HG03139 (cell line): Measurements from ENCODE around the gene SSH3.

Experiments used
- ATAC-seq: cut with Tn5 transposase; IDR thresholded peaks from one replicate; pipeline ENCODE4 v1.9.1; 2021; ENCODE audit not compliant: unreplicated experiment

SSH3 gene

DNA sequence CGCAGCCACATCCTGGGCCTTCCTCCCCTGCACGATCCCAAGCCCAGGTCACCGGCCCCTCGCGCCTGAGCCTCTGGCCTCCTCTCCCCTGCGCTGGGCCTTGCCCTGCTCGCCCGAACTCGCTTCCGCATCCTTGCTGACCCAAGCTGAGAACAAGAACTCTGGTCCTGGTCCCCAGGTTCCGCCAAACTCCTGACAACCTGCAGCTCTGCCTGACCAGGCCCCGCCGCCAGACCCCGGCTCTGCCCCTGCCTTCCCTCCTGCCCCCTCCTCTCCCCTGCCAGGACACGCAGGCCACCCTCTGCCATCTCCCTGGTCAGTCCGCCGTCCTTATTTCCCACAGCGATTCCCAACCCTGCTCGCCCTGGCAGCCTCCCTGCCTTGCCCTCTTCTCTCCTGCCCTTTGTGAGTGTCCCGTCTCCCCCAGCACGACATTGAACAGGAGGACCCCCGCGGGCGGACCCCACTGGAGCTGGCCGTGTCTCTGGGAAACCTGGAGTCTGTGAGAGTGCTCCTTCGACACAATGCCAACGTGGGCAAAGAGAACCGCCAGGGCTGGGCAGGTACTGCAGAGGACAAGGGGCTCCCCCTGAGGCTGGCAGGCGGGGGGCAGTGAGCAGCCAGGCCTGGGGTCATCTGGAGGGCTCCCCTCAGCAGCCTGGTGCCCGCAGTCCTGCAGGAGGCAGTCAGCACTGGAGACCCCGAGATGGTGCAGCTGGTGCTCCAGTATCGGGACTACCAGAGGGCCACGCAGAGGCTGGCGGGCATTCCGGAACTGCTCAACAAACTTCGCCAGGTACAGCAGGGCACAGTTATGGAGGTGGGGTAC, 13.5 kb upstream of the SSH3 start:
- no peak for ATAC-seq

GRCh38 chr11:67290801-67291200, 12.5 kb upstream of the SSH3 start:
- no peak for ATAC-seq

DNA sequence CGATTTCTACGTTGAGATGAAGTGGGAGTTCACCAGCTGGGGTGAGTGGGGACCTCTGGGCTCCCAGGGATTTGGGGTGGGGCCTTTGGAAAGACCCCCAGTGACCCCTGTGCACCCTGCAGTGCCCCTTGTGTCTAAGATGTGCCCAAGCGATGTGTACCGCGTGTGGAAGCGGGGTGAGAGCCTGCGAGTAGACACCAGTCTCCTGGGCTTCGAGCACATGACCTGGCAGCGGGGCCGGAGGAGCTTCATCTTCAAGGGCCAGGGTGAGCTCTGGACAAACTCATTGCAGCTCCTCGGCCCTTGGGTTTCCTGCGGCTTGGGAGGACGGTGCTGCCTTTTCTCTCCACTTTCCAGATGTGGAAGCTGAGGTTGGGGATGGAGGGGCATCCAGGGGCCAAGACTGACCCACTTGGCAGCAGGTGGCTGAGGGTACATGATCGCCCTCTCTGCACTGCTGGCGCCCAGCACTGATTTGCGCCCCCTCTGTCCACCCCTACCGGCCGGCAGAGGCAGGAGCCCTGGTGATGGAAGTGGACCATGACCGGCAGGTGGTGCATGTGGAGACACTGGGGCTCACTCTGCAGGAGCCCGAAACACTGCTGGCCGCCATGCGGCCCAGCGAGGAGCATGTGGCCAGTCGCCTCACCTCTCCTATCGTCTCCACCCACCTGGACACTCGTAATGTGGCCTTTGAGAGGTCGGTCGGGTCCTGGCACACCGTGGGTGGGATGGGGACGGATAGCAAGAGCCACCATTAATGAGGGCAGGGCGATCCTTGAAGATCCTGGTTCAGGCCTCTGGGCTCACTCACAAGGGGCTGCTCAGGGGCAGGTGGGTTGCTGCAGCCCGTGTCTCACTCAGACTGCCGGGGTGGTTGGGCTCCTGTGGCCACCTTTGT, 11.6 kb upstream of the SSH3 start:
- ATAC-seq = no peak

DNA sequence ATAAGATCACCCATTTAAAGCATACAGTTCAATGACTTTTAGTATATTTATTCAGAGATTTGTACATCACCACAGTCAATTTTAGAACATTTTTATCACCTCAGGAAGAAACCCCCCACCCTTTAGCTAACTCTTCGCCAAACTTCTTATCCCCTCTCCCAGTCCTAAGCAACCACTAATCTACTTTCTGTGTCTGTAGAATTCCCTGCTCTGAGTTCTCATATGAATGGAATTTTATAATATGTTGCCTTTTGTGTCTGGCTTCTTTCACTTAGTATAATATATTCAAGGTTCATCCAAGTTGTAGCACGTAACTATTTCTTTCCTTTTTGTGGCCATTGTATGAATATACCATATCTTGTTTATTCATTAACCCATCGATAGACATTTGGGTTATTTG, 10.7 kb upstream of the SSH3 start:
- no peak for ATAC-seq

- no peak for ATAC-seq
These were observed 10.2 kb upstream of the SSH3 start for GRCh38 chr11:67293090-67293489.

GRCh38 chr11:67295846-67296245, 7.5 kb upstream of the SSH3 start:
- no peak for ATAC-seq

GRCh38 chr11:67298786-67299185, 4.5 kb upstream of the SSH3 start:
- no peak for ATAC-seq

DNA sequence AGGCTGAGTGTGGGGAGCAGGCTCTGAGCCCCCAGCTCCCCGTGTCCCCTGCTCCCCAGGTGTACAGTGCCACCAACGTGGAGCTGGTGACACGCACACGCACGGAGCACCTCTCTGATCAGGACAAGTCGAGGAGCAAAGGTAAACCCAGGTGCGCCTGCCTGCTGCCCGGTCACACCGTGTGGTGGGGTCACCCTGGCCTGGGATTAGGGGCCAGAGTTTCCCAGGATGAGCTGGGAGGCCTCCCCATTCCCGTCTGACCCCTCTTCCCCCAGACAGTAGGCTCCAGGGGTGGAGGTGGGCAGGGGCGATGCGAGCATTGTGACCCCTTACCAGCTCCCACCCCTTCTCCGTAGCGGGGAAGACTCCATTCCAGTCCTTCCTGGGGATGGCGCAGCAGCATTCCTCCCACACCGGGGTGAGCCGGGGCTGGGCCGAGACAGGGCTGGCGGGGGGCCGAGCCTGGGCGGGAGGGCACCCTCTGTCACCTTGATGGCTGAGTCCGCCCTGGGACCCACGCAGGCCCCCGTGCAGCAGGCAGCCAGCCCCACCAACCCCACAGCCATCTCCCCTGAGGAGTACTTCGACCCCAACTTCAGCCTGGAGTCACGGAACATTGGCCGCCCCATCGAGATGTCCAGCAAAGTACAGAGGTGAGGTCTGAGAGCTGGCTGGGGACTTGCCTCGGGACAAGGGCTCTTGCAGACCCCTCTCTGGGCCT, 3.7 kb upstream of the SSH3 start:
- ATAC-seq = no peak

- ATAC-seq = no peak
These were observed 3.0 kb upstream of the SSH3 start for GRCh38 chr11:67300256-67300755.

GRCh38 chr11:67300756-67301312, 2.5 kb upstream of the SSH3 start:
- ATAC-seq = no peak

DNA sequence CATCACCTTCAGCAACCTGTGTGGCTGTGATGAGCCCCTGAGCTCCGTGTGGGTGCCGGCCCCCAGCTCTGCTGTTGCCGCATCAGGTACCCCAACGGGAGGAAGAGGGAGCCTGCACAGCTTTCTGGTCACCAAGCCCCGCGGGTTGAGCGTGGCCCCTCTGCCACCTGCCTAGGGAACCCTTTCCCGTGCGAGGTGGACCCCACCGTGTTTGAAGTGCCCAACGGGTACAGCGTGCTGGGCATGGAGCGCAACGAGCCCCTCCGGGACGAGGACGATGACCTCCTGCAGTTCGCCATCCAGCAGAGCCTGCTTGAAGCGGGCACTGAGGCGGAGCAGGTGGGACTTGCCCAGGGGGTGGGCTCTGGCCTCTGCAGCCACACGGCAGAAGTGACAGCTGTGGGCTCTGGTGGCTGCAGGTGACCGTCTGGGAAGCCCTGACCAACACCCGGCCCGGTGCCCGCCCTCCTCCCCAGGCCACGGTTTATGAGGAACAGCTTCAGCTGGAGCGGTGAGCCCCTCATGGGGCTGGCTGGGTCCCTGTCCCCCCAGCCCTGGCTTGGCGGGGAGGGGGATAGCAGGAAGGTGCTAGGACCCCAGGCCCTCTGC, 1.9 kb upstream of the SSH3 start:
- ATAC-seq = no peak

DNA sequence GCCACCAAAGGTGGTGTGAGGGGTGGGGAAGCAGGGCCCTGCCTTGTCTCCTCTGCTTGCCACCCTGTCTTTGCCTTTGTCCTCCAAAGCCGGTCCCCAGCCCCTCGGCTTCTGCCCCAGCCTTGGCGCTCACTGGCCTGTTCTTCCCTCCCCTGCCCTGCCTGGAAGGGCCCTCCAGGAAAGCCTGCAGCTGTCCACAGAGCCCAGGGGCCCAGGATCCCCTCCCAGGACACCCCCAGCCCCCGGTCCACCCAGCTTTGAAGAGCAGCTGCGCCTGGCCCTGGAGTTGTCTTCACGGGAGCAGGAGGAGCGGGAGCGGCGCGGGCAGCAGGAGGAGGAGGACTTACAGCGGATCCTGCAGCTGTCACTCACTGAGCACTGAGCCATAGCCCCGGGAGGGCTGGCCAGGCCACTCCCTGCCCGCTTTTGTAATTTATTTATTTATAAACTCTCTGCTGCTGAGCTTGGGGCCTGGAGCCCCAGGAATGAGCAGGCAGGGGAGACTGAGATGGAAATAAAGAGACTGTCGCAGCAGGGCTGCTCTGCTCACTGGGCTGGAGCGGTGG, 1.3 kb upstream of the SSH3 start:
- no peak for ATAC-seq

DNA sequence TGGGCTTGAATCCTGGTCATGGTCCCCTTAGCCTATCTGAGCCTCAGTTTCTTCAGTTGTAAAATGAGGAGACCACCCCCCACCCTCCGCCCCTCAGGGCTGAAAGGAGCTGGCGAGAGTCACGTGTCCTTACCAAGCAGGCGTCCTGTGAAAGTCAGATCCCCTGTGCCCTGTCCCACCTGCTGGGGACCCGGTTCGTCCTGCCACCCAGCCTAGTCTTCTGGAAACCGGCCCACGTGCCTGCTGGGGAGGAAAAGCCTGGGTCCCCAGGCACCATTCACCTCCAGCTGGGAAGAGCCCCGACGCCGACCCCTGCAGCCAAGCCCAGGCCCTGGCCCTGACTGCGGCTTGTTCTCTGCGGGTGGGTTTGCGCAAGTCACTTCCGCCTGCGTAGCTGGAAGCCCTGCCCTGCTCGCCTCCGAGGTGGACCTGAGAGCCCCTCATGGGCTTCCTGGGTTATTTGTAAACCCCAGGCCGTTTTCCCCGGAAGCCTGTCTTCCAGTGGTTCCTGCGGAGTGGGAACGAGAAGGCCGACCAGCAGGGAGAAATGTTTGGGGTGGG, 679 bp upstream of the SSH3 start:
- no peak for ATAC-seq

DNA sequence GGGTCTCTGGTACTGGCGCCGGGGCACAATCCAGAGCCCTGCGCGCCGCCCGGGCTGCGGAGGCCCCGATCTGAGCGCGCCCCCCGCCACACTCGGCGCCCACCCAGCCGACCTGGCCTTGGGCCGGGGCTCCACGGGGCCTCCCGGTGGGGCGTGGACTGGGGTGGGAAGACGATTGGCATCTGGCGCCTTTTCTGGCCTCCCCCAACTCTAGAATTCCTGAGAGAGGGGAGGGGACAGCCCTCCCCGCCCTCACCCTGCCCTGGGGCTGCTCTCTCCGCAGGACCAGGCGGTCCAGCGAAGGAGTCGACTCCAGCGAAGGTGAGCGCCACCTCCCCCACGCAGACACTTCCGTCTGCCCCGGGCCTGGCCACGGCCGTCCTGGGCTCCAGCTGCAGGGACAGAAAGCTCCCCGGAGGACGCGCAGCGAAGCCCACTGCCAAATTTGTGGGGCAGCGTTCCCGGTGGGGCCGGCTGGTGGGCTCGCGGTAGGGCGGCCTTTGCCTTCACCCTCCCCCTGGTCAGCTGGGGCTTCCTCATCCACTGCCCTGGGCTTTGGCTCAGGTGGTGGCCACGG, 593 bp downstream of the SSH3 start:
- ATAC-seq = no peak

DNA sequence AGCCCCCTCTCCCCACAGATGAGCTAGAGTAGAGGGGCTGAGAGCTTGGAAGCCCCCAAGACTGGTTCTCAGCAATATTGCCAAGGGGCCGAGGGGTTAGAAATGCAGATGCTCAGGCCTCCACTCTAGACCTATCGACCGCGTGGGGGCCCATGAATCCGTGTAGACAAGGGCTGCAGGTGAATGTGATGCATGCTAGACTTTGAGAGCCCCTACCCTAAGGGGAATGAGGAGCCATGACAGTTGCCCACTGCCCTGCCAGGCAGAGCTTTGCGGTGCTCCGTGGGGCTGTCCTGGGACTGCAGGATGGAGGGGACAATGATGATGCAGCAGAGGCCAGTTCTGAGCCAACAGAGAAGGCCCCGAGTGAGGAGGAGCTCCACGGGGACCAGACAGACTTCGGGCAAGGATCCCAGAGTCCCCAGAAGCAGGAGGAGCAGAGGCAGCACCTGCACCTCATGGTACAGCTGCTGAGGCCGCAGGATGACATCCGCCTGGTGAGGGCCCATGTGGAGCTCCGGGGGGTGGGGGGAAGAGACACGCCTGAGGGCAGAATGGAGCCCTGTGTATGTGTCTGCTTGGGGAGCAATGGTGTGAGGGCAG, 1.3 kb downstream of the SSH3 start:
- ATAC-seq = no peak

DNA sequence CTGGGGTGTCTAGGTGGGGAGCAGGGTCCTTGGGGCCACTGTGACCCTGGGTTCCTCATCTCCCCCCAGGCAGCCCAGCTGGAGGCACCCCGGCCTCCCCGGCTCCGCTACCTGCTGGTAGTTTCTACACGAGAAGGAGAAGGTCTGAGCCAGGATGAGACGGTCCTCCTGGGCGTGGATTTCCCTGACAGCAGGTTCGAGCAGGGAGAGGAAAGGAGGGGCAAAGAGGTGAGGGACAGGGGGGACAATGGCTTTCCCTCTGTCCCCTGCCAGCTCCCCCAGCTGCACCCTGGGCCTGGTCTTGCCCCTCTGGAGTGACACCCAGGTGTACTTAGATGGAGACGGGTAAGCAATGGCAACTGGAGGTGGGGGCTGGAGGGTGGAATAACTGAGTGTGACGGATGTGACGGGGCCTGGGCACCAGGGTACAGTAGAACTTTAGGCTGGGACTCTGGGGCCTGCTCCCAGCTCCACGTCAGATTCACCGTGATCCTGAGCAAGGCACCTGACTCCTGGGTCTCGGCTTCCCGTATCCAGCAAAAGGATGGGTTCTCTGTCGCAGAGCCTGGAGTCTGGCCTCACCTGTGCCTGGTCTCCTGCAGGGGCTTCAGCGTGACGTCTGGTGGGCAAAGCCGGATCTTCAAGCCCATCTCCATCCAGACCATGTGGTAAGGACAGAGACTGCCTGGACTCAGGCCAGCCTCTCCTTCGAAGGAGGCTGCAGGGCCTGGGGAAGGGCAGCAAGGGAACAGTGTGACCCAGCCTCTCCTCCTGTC, 3.6 kb downstream of the SSH3 start:
- no peak for ATAC-seq

DNA sequence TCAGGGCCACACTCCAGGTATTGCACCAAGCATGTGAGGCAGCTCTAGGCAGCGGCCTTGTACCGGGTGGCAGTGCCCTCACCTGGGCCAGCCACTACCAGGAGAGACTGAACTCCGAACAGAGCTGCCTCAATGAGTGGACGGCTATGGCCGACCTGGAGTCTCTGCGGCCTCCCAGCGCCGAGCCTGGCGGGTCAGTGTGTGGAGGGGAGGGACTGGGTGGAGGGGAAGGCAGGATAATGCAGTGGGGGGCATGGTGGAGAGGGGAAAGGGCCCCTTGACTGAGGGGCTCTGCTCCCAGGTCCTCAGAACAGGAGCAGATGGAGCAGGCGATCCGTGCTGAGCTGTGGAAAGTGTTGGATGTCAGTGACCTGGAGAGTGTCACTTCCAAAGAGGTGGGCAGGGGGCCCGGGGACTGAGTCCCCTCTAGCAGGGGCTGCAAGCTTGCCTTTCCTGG, 4.2 kb downstream of the SSH3 start:
- ATAC-seq = no peak
